Osteoblast (primary cell): ENCODE measurements around the gene CCNL2. TPM values are rescaled to one million over a fixed set of nuclear protein-coding genes. Genes with fewer than 3 reads are reported as not detected.
A peak's percentile ranks its signal among the peaks of the same experiment; 100 is the strongest.

Experiments used
- DNase-seq: peaks from one replicate; pipeline ENCODE4 v3.0.0; 2011; ENCODE audit warnings: low spot score, mixed read lengths; ENCODE audit not compliant: insufficient read length; ENCODE audit errors: missing footprints
- H2AFZ ChIP-seq: 2 replicates; pipeline ENCODE4 v1.6.0; 2011; ENCODE audit warnings: mild to moderate bottlenecking, low read length
- H3K27ac ChIP-seq: 2 replicates; pipeline ENCODE4 v1.5.1; 2011; ENCODE audit warnings: mild to moderate bottlenecking, low read depth, low read length, moderate library complexity
- H3K27me3 ChIP-seq: 2 replicates; pipeline ENCODE4 v1.6.0; 2012; ENCODE audit warnings: mild to moderate bottlenecking, control low read depth, inconsistent platforms, low read length, moderate library complexity; ENCODE audit not compliant: insufficient read depth
- H3K36me3 ChIP-seq: 2 replicates; pipeline ENCODE4 v1.5.1; 2011; ENCODE audit warnings: mild to moderate bottlenecking, low read length, control low read depth, moderate library complexity; ENCODE audit not compliant: insufficient read depth
- H3K4me1 ChIP-seq: 2 replicates; pipeline ENCODE4 v1.5.1; 2011; ENCODE audit warnings: mild to moderate bottlenecking, low read length, control low read depth, moderate library complexity; ENCODE audit not compliant: insufficient read depth
- H3K4me2 ChIP-seq: 2 replicates; pipeline ENCODE4 v1.6.0; 2011; ENCODE audit warnings: mild to moderate bottlenecking, low read length; ENCODE audit not compliant: insufficient read depth
- H3K4me3 ChIP-seq: fragments of 200-600 bp; sonication (generic); 3 replicates; pipeline ENCODE4 v1.5.1; 2012; ENCODE audit warnings: mild to moderate bottlenecking, low read length, inconsistent platforms; ENCODE audit not compliant: insufficient read depth
- H3K79me2 ChIP-seq: 2 replicates; pipeline ENCODE4 v1.6.0; 2012; ENCODE audit warnings: mild to moderate bottlenecking, low read length, control low read depth, inconsistent platforms; ENCODE audit not compliant: insufficient read depth
- H3K9me3 ChIP-seq: 2 replicates; pipeline ENCODE4 v1.5.1; 2011; ENCODE audit warnings: low read depth, low read length, control low read depth
- H4K20me1 ChIP-seq: 2 replicates; pipeline ENCODE4 v1.6.0; 2012; ENCODE audit warnings: mild to moderate bottlenecking, low read length, control low read depth; ENCODE audit not compliant: insufficient read depth
- CTCF ChIP-seq: IDR thresholded peaks from 2 replicates; pipeline ENCODE4 v1.5.1; 2011; ENCODE audit warnings: mild to moderate bottlenecking, low read depth, low read length, moderate library complexity; ENCODE audit errors: extremely low read depth
- total RNA-seq: library from RNA; depleted of rRNA; stranded (reverse); fragments of >200 nt; gene quantifications from 2 replicates; pipeline ENCODE4 v1.2.3, GENCODE V29; 2012

CCNL2 gene
- total RNA-seq, 1 donor = 138 TPM

GRCh38 chr1:1432951-1433803 lies 34.0 kb upstream of the CCNL2 start:
- Histone ChIP-seq H3K27ac (no peak overlapping the region), H3K9me3 (no peaks in the 10 kb centered on the region), H3K4me3 (no peak overlapping the region), H3K27me3 (peaks cover 11% of the 10 kb centered on the region), H2AFZ (no peak overlapping the region), H3K36me3 (no peaks in the 10 kb centered on the region), H3K4me2 (no peak overlapping the region), H3K4me1 (peaks cover 13% of the 10 kb centered on the region), H3K79me2 (no peaks in the 10 kb centered on the region), H4K20me1 (no peaks in the 10 kb centered on the region)
- DNase-seq = peak; percentile 93
- no peak for TF ChIP-seq CTCF

GRCh38 chr1:1432274-1432950 lies 33.3 kb upstream of the CCNL2 start:
- TF ChIP-seq CTCF = no peak
- H3K4me3 ChIP-seq = no peak overlapping the region
- H2AFZ ChIP-seq = peak overlapping the region; percentile 62
- no peaks in the 10 kb centered on the region for H4K20me1 ChIP-seq
- no peaks in the 10 kb centered on the region for H3K9me3 ChIP-seq
- H3K27ac ChIP-seq = no peak overlapping the region
- peaks cover 11% of the 10 kb centered on the region for H3K27me3 ChIP-seq
- H3K79me2 ChIP-seq = no peaks in the 10 kb centered on the region
- peak; percentile 81 for DNase-seq
- H3K36me3 ChIP-seq = no peaks in the 10 kb centered on the region
- peaks cover 13% of the 10 kb centered on the region for H3K4me1 ChIP-seq
- H3K4me2 ChIP-seq = no peak overlapping the region

GRCh38 chr1:1431845-1432273 lies 32.7 kb upstream of the CCNL2 start:
- Histone ChIP-seq H3K27me3 (peaks cover 11% of the 10 kb centered on the region), H3K27ac (no peak overlapping the region), H3K4me3 (no peak overlapping the region), H3K36me3 (no peaks in the 10 kb centered on the region), H3K4me1 (peaks cover 13% of the 10 kb centered on the region), H3K9me3 (no peaks in the 10 kb centered on the region), H3K4me2 (no peak overlapping the region), H4K20me1 (no peaks in the 10 kb centered on the region), H3K79me2 (no peaks in the 10 kb centered on the region), H2AFZ (peak overlapping the region; percentile 62)
- no peak for TF ChIP-seq CTCF
- peak; percentile 97 for DNase-seq
